Activated naive CD8-positive, alpha-beta T cell (primary cell): ENCODE measurements around the gene PITPNM2.
"Not testable (repeated sequence)": the region's sequence is repeated elsewhere in the genome, so short reads cannot be mapped to it uniquely, and the experiment has no call there.

Experiments used
- H3K27ac Mint-ChIP-seq: one replicate; pipeline ENCODE4 v1.8.0; 2021; ENCODE audit warnings: mixed read lengths
- H3K27me3 Mint-ChIP-seq: one replicate; pipeline ENCODE4 v1.8.0; 2021; ENCODE audit warnings: mixed read lengths
- H3K36me3 Mint-ChIP-seq: one replicate; pipeline ENCODE4 v1.8.0; 2021; ENCODE audit warnings: mixed read lengths
- H3K4me1 Mint-ChIP-seq: one replicate; pipeline ENCODE4 v1.8.0; 2021; ENCODE audit warnings: low read depth, mixed read lengths
- H3K4me3 Mint-ChIP-seq: one replicate; pipeline ENCODE4 v1.8.0; 2021; ENCODE audit warnings: mild to moderate bottlenecking, mixed read lengths
- H3K9me3 Mint-ChIP-seq: one replicate; pipeline ENCODE4 v1.8.0; 2021; ENCODE audit warnings: low read depth, mixed read lengths

The PITPNM2 gene

DNA sequence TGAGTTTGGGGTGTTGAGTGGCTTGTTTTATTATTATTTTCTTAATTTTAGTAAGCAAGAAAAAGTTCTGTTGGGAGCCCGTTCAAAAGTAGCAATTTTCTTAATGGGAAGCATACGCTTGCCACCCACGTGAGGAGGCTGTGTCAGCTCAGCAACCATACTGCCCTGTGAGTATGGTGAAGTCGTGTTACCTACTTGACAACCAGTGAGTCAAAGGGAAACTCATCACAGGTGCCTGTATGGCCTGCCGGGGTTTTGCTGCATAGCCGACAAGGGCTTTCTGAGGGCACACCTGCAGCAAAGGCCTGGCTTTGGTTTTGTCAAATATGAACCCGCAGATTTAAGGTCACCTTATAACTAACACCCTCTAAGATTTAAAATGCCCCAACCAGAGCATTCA is 31.1 kb downstream of the PITPNM2 start:
- H3K27me3 Mint-ChIP-seq = no peaks in the 10 kb centered on the region
- peaks cover 73% of the 10 kb centered on the region for H3K4me1 Mint-ChIP-seq
- no peaks in the 10 kb centered on the region for H3K9me3 Mint-ChIP-seq
- peak overlapping the region; percentile 5 for H3K4me3 Mint-ChIP-seq
- no peaks in the 10 kb centered on the region for H3K36me3 Mint-ChIP-seq
- peak overlapping the region; percentile 91 for H3K27ac Mint-ChIP-seq

DNA sequence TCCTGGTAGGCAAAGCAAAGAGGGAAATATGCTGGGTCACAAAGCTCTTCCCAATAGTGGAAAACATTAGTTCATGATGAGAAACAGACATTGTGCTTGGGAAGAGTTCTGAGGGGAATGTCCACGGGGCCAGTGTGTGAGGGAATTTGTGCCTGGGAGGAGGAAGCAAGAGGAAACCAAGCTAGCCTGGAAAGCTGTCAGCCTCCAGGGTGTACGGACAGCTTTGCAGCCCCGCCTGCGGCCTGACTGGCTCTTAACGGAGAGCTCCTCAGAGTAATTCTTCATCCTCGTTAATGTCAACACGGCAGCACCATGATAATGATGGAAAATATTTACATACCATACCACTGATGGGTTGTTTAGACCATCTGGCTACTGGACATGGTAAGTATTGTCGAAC is 32.4 kb downstream of the PITPNM2 start:
- no peaks in the 10 kb centered on the region for H3K9me3 Mint-ChIP-seq
- H3K27ac Mint-ChIP-seq = peak overlapping the region; percentile 4
- no peaks in the 10 kb centered on the region for H3K36me3 Mint-ChIP-seq
- peaks cover 78% of the 10 kb centered on the region for H3K4me1 Mint-ChIP-seq
- H3K4me3 Mint-ChIP-seq = no peak overlapping the region
- no peaks in the 10 kb centered on the region for H3K27me3 Mint-ChIP-seq

GRCh38 chr12:123115409-123116121 is 35.3 kb downstream of the PITPNM2 start:
- H3K9me3 Mint-ChIP-seq = no peaks in the 10 kb centered on the region
- H3K4me1 Mint-ChIP-seq = peaks cover 61% of the 10 kb centered on the region
- peak overlapping the region; percentile 75 for H3K27ac Mint-ChIP-seq
- no peaks in the 10 kb centered on the region for H3K36me3 Mint-ChIP-seq
- H3K27me3 Mint-ChIP-seq = no peaks in the 10 kb centered on the region
- no peak overlapping the region for H3K4me3 Mint-ChIP-seq

GRCh38 chr12:123114304-123115083 is 36.4 kb downstream of the PITPNM2 start:
- Mint-ChIP-seq H3K4me1 (peaks cover 50% of the 10 kb centered on the region), H3K36me3 (no peaks in the 10 kb centered on the region), H3K4me3 (peak overlapping the region; percentile 13), H3K9me3 (no peaks in the 10 kb centered on the region), H3K27me3 (no peaks in the 10 kb centered on the region), H3K27ac (peak overlapping the region; percentile 41)

DNA sequence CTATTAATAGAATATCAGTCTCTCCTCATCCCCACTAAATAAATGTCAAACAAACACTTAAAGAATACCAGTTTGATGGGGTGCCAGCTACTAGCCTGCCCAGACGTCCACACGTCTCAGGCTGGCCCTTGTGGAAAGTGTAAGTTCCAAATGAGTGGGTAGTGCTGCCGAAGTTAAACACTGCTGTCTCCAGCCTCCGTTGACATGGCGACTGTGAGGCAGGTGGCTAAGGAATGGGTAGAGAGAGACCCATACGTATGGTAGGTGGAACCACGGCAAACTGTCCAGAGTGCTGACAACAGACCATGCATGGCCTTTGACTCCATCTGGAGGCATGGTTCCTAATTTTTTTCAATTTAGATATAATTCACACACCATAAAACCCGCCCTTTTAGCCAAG is 37.9 kb downstream of the PITPNM2 start:
- Mint-ChIP-seq H3K4me1 (peaks cover 47% of the 10 kb centered on the region), H3K27me3 (no peaks in the 10 kb centered on the region), H3K4me3 (no peak overlapping the region), H3K36me3 (no peaks in the 10 kb centered on the region), H3K27ac (no peak overlapping the region), H3K9me3 (no peaks in the 10 kb centered on the region)

DNA sequence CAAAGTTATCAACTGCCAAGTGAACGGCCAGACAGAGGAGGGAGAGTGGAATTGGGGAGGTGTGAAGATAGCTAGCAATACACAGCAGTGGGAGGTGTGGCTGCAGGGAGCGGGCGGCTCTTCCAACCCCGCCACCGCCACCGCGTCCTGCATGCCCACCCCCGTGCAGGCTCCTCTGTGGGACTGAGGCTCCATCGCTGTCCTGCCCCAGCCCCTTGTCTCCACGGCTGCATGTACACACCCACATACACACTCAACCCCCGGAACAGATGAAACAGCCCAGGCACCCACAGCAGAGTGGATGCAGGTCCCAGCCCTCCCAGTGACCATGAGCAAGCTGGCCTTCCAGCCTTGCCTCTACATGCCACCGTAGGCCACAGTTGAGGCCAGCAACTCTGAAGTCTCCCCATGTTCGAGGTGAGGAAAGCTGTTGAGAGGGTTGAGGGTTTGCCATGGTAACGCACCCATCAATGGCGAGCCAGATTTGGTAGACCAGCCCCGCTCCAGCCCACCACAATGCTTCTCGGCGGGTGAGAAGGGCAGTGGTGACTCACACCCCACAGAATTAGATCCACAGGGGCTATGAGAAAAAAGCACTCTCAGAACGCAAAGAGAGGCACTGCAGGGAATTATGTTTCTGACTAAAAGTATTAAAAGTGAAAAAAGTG is 39.3 kb downstream of the PITPNM2 start:
- no peak overlapping the region for H3K4me3 Mint-ChIP-seq
- no peaks in the 10 kb centered on the region for H3K27me3 Mint-ChIP-seq
- H3K36me3 Mint-ChIP-seq = no peaks in the 10 kb centered on the region
- no peak overlapping the region for H3K27ac Mint-ChIP-seq
- no peaks in the 10 kb centered on the region for H3K9me3 Mint-ChIP-seq
- H3K4me1 Mint-ChIP-seq = peaks cover 53% of the 10 kb centered on the region

GRCh38 chr12:123109319-123109772 is 41.5 kb downstream of the PITPNM2 start:
- Mint-ChIP-seq H3K4me1 (peaks cover 52% of the 10 kb centered on the region), H3K27ac (no peak overlapping the region), H3K36me3 (no peaks in the 10 kb centered on the region), H3K4me3 (no peak overlapping the region), H3K27me3 (no peaks in the 10 kb centered on the region), H3K9me3 (no peaks in the 10 kb centered on the region)

GRCh38 chr12:123108682-123109066 is 42.2 kb downstream of the PITPNM2 start:
- H3K9me3 Mint-ChIP-seq = no peaks in the 10 kb centered on the region
- H3K27ac Mint-ChIP-seq = peak overlapping the region; percentile 94
- H3K4me3 Mint-ChIP-seq = no peak overlapping the region
- no peaks in the 10 kb centered on the region for H3K27me3 Mint-ChIP-seq
- no peaks in the 10 kb centered on the region for H3K36me3 Mint-ChIP-seq
- peaks cover 51% of the 10 kb centered on the region for H3K4me1 Mint-ChIP-seq

GRCh38 chr12:123107926-123108681 is 42.8 kb downstream of the PITPNM2 start:
- Mint-ChIP-seq H3K27me3 (no peaks in the 10 kb centered on the region), H3K4me1 (peaks cover 52% of the 10 kb centered on the region), H3K27ac (peak overlapping the region; percentile 94), H3K36me3 (no peaks in the 10 kb centered on the region), H3K4me3 (no peak overlapping the region), H3K9me3 (no peaks in the 10 kb centered on the region)

DNA sequence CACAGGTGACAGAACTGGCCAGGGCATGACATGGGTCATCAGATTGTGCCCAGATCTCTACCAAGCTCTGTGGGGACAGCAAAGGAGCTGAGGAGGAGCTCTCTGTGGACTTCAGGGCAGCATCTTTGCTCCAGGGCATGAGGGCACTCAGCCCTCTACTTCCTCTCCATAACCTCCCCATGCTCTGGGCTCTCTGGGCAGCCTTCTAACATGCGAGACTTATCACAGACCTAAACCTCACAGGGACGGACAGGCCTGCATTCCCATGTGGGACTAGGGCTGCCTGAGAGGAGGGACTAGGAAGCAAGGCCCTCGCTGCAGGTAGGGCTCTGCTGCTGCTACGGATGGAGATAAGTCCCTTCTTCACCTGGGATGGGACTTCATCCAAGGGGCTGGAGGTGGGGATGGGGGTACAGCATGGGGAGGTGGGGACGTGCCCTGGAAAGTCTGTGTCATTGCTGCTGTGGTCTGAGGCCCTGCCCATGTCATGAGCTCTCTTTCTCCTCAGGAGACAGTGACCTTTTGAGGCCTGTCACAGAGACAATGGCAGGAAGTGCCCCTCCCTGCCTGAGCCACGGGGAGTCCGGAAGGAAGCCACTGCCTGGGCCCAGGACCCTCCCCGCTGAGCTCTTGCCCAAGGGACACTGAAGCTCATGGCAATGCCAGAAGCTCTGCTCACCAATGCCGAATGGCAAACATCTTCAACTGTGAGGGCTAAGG is 44.1 kb downstream of the PITPNM2 start:
- H3K27ac Mint-ChIP-seq = peak overlapping the region; percentile 94
- no peaks in the 10 kb centered on the region for H3K9me3 Mint-ChIP-seq
- peak overlapping the region; percentile 63 for H3K4me3 Mint-ChIP-seq
- peaks cover 56% of the 10 kb centered on the region for H3K4me1 Mint-ChIP-seq
- no peaks in the 10 kb centered on the region for H3K27me3 Mint-ChIP-seq
- H3K36me3 Mint-ChIP-seq = no peaks in the 10 kb centered on the region

- H3K9me3 Mint-ChIP-seq = no peaks in the 10 kb centered on the region
- no peaks in the 10 kb centered on the region for H3K36me3 Mint-ChIP-seq
- H3K27me3 Mint-ChIP-seq = no peaks in the 10 kb centered on the region
- peaks cover 58% of the 10 kb centered on the region for H3K4me1 Mint-ChIP-seq
- H3K27ac Mint-ChIP-seq = peak overlapping the region; percentile 94
- no peak overlapping the region for H3K4me3 Mint-ChIP-seq
Observed at GRCh38 chr12:123105211-123105826, 45.6 kb downstream of the PITPNM2 start.

DNA sequence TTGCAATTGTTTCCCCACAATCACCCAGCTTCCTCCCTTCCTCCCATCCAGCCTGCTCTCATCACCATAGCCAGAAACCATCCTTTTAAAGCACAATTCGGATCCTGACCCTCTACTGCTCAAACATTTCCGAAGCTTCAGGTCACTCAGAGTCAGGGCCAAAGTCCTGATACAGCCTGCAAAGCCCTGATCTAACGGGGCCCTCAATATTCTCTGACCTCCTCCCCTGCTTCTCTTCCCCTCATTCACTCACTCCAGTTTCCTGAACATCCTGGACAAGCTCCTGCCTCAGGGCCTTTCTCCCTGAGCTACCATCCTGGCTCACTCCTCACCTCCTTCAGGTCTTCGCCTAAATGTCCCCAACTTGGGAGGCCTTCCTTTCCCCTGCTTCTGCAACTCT is 46.1 kb downstream of the PITPNM2 start:
- H3K4me1 Mint-ChIP-seq = peaks cover 58% of the 10 kb centered on the region
- no peaks in the 10 kb centered on the region for H3K9me3 Mint-ChIP-seq
- H3K4me3 Mint-ChIP-seq = no peak overlapping the region
- no peaks in the 10 kb centered on the region for H3K27me3 Mint-ChIP-seq
- H3K27ac Mint-ChIP-seq = no peak overlapping the region
- no peaks in the 10 kb centered on the region for H3K36me3 Mint-ChIP-seq

GRCh38 chr12:123104094-123104493 is 46.8 kb downstream of the PITPNM2 start:
- not testable (repeated sequence) for H3K27me3 Mint-ChIP-seq, H3K27ac Mint-ChIP-seq, H3K9me3 Mint-ChIP-seq, H3K4me3 Mint-ChIP-seq, H3K36me3 Mint-ChIP-seq
- peaks cover 58% of the 10 kb centered on the region for H3K4me1 Mint-ChIP-seq
